ENCODE results near the gene GABRG2.
"Not testable (repeated sequence)": the region's sequence is repeated elsewhere in the genome, so short reads cannot be mapped to it uniquely, and the experiment has no call there.

The GABRG2 gene

DNA sequence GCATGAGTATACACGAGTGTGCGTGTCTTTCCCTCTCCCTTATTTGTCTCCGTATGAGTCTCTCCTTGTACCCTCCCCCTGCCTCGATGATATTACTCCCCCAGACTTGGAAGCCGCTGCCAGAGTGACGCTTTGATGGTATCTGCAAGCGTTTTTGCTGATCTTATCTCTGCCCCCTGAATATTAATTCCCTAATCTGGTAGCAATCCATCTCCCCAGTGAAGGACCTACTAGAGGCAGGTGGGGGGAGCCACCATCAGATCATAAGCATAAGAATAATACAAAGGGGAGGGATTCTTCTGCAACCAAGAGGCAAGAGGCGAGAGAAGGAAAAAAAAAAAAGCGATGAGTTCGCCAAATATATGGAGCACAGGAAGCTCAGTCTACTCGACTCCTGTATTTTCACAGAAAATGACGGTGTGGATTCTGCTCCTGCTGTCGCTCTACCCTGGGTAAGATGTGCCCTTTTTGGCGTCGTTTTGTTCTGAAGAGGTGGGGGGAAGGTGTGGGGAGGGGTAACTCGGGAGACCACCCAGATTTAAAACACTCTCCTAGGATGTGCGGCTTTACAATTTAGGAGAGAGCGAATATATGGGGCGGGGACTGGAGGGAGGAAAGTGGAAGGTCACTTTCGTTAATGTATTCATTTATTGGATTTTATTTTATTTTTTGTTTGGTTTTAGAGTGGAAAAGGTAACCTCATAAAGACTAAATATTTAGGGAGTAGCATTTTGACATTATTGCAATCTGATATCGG is at the start of gene GABRG2:
Gene GABRG2 (plus strand): TSS at position 119 of the 757 bp plus-strand sequence. CDS start 227 bp downstream, at position 346.
- DNase-seq, result no peak

- DNase-seq, result no peak
Measured at GRCh38 chr5:162025312-162025711, 42.3 kb upstream of the GABRG2 start.

DNA sequence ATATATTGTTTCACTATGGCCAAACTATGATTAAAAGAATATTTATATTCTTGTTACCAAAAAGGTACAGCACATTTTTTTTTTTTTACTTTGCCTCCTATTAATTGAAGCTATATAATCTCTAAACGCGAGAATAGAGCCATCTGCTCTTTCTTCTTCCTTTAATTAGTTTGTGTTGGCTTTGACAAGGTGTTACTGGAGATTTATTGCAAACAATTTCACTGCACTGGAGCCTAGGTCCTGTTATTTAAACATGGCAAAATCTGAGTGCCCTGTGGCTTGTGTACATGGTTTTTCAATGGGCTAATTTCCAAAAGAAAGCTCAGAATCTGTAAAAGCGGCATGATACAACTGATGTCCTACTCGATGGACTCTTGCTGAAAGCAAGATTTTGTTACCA is 40.8 kb upstream of the GABRG2 start:
- no peak for DNase-seq

DNA sequence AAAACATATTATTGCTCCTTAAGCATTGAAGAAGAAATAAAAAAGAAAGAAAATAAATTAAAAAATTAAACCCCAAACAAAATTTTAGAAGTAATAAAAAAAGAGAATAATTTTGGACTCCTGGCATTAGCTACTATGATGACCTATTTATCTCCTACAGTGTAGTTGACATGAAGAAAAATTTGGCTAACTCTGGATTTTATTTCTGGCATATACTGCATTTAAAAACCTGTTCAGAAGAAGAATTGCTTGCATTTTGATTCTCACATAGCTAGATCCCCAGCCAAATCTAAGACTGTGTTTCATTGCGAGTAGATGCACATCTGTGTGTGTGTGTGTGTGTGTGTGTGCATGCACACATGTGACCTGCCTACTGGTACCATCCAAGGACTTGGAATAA is 30.1 kb upstream of the GABRG2 start:
- no peak for DNase-seq

- DNase-seq, result no peak
Measured at GRCh38 chr5:162047279-162047678, 20.3 kb upstream of the GABRG2 start.

DNA sequence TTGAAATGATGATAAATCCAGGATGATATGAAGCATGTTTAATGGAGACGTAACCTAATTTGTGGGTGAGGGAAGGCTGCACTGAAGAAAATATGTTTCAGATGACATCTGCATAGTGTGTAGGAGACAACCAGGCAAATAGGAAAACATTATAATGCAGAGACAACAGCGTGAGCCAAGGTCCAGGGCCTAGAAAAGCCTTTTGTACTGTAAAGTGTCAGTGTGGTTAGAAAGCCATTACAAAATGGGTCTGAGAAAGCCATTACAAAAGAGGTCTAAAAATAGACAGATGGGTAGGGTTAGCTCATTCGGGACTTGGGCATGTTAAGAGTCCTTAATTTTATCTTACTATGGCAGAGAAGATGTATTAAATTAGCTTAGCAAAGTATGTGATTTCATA is 14.9 kb upstream of the GABRG2 start:
- no peak for DNase-seq

DNA sequence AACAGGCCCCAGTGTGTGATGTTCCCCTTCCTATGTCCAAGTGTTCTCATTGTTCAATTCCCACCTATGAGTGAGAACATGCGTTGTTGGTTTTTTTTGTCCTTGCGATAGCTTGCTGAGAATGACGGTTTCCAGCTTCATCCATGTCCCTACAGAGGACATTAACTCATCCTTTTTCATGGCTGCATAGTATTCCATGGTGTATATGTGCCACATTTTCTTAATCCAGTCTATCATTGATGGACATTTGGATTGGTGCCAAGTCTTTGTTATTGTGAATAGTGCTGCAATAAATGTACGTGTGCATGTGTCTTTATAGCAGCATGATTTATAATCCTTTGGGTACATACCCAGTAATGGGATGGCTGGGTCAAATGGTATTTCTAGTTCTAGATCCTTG is 12.5 kb upstream of the GABRG2 start:
- not testable (repeated sequence) for DNase-seq

GRCh38 chr5:162067162-162067561 is 411 bp upstream of the GABRG2 start:
- DNase-seq, result no peak

DNA sequence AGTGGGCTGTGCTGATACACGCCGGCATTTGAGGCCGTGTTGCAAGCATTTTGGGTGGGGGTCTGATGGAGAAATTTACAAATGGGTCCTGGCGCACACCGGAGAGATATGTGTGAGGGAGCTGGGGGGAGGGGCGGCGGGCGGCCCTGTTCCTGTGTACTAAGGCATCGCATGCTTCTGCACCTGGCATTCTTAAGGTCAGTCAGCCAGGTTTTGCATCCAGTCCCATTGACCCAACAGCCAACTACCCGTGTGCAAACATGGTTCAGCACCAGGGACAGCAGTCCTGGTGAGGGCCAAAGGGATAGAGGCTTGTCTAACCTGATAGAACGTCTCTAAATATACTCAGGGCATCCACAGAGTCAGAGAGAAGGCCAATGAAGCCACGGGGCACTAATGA is 839 bp downstream of the GABRG2 start:
- DNase-seq, result no peak

DNA sequence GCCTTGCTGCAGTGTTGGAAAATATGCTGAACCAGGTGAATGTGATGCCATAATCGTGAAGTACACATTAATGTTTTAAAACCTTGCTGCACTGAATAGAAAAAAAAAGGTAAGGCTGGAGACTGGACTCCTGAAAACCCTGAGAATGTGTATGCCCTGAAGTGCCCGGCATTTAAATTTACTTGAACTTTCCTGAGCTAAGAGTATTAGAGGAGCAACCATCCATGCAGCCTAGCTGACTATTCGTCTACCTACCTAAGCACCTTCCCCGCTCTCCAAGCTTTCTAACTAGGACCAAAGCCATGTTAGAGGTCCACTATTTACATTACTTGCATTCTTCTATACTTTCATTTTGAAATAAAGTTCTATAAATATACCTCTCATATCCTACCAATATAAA is 1.4 kb downstream of the GABRG2 start:
- DNase-seq, result no peak

- no peak for DNase-seq
Measured at GRCh38 chr5:162078805-162079204, 11.2 kb downstream of the GABRG2 start.

- DNase-seq, result no peak
Measured at GRCh38 chr5:162091336-162091735, 23.8 kb downstream of the GABRG2 start.

GRCh38 chr5:162096448-162096847 is 28.9 kb downstream of the GABRG2 start:
- no peak for DNase-seq

- DNase-seq, result no peak
Measured at GRCh38 chr5:162107591-162107990, 40.0 kb downstream of the GABRG2 start.

DNA sequence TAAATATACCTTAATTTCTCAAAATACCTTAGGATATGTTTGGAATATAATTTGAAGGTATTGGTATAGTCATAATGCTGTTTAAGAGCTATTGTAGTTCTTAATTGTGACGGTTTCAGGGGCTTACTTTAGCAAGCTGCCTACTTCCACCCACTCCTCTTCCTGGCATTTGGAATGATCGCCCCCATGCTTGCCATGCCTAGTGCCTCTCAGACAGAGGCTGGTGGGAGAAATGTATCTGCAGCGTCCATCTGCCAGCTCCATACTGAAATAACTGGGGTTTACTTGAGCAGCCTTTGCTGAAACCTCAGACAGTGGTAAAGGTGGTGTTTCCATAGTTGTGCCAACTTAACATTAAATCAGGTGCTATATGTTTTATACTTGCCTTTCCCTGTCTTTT is 52.2 kb downstream of the GABRG2 start:
- no peak for DNase-seq

DNA sequence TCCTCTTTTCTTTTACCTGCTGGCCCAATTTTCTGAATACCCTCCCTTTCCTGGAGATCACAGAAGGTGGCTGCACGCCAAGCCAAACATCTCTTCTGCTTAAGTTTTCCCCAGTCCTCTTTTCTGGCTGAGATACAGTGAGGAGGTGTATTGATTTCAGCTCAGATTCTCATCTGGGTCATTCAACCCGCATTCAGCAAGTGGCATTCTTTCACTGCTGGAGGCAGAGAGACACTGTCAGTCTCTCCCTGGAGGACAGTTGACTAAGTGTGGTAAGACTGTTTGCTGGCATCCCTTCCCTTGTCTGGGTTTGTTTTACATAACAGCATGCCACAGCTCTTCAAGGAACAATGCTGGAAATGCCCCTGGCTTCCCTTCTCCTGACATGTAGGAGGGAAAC is 60.5 kb downstream of the GABRG2 start:
- no peak for DNase-seq

GRCh38 chr5:162132348-162132747 is 64.8 kb downstream of the GABRG2 start:
- DNase-seq, result no peak

GRCh38 chr5:162139190-162139589 is 71.6 kb downstream of the GABRG2 start:
- no peak for DNase-seq

GRCh38 chr5:162154242-162154641 is 86.7 kb downstream of the GABRG2 start:
- no peak for DNase-seq

DNA sequence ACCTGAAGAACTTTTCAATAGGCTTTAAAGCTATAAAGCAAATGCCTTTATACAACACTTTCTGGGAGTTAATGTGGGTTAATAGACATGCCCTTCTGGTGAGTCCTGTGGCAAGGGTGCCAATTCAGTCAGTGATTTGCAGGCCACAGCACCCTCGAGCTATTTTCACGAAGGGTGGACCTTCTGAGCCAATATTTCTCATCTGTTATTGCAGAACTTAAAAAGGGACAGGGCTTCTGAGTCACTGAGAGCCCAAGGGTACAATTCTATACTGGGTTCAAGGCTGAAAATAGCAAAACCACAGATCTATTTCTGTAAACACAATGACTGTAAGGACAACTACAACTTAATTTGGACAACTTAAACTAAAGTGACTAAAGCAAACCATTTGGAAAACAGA is 92.8 kb downstream of the GABRG2 start:
- DNase-seq, result no peak

GRCh38 chr5:162163663-162164062 is 96.1 kb downstream of the GABRG2 start:
- DNase-seq, result no peak

- DNase-seq, result no peak
Measured at GRCh38 chr5:162174358-162174974, 106.9 kb downstream of the GABRG2 start.

DNA sequence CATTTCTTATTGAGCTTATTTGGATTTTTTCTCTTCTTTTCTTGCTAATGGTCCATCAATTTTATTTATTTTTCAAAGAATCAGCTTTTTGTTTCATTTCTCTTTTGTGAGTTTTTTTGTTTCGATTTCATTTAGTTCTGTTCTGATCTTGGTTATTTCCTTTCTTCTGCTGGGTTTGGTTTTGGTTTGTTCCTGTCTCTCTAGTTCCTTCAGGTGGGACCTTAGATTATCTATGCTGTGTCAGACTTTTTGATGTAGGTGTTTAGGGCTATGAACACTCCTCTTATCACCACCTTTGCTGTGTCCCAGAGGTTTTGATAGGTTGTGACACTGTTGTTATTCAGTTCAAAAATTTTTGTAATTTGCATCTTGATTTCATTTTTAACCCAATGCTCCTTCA is 119.8 kb downstream of the GABRG2 start:
- DNase-seq, result no peak

DNA sequence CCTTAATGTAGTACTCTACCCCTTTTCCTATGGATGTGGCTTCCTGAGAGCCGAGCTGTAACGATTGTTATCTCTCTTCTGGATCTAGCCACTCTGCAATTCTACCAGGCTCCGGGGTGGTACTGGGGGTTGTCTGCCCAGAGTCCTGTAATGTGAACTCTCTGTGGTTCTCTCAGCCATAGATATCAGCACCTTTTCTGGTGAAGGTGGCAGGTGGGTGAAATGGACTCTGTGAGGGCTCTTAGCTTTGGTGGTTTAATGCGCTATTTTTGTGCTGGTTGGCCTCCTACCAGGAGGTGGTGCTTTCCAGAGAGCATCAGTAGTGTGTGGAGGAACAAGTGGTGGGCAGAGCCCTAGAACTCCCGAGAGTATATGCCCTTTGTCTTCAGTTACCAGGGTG is 122.1 kb downstream of the GABRG2 start:
- no peak for DNase-seq

GRCh38 chr5:162193012-162193411 is 125.4 kb downstream of the GABRG2 start:
- DNase-seq, result no peak

Data from NCI-H1694 (cell line).